GM23248 (cell line): ENCODE measurements around the gene OR1A2. TPM values are rescaled to one million over a fixed set of nuclear protein-coding genes. Genes with fewer than 3 reads are reported as not detected.
"Not testable (repeated sequence)": the region's sequence is repeated elsewhere in the genome, so short reads cannot be mapped to it uniquely, and the experiment has no call there.

Experiments used
- DNase-seq: peaks from one replicate; pipeline ENCODE4 v3.0.0-alpha.2; 2015
- H2AFZ ChIP-seq: fragments of 200-600 bp; sonication (generic); 2 replicates; pipeline ENCODE4 v1.6.1; 2016; ENCODE audit warnings: antibody characterized with exemption
- H3F3A ChIP-seq: fragments of 200-600 bp; sonication (generic); 2 replicates; pipeline ENCODE4 v1.6.1; 2016; ENCODE audit warnings: mild to moderate bottlenecking, antibody characterized with exemption, mixed run types; ENCODE audit not compliant: insufficient read depth
- H3K27ac ChIP-seq: fragments of 200-600 bp; sonication (generic); 2 replicates; pipeline ENCODE4 v1.5.1; 2016; ENCODE audit warnings: mild to moderate bottlenecking
- H3K27me3 ChIP-seq: fragments of 200-600 bp; sonication (generic); replicated peaks from 2 replicates; pipeline ENCODE4 v1.6.1; 2016; ENCODE audit warnings: mild to moderate bottlenecking; ENCODE audit not compliant: insufficient read depth
- H3K36me3 ChIP-seq: fragments of 200-600 bp; sonication (generic); 2 replicates; pipeline ENCODE4 v1.6.1; 2016; ENCODE audit warnings: low read depth, mild to moderate bottlenecking
- H3K4me1 ChIP-seq: fragments of 200-600 bp; sonication (generic); 2 replicates; pipeline ENCODE4 v1.6.1; 2016; ENCODE audit warnings: mild to moderate bottlenecking; ENCODE audit not compliant: insufficient read depth
- H3K4me2 ChIP-seq: fragments of 200-600 bp; sonication (generic); one replicate; pipeline ENCODE4 v1.6.1; 2016; ENCODE audit warnings: mild to moderate bottlenecking; ENCODE audit not compliant: unreplicated experiment
- H3K4me3 ChIP-seq: fragments of 200-600 bp; sonication (generic); 2 replicates; pipeline ENCODE4 v1.5.1; 2016; ENCODE audit warnings: mild to moderate bottlenecking
- H3K79me2 ChIP-seq: fragments of 200-600 bp; sonication (generic); 2 replicates; pipeline ENCODE4 v1.6.1; 2016; ENCODE audit warnings: mild to moderate bottlenecking; ENCODE audit not compliant: insufficient read depth
- H3K9ac ChIP-seq: fragments of 200-600 bp; sonication (generic); 2 replicates; pipeline ENCODE4 v1.6.1; 2016; ENCODE audit warnings: mild to moderate bottlenecking
- H3K9me2 ChIP-seq: fragments of 200-600 bp; sonication (generic); 2 replicates; pipeline ENCODE4 v1.6.1; 2016; ENCODE audit warnings: mixed run types, mild to moderate bottlenecking, moderate library complexity; ENCODE audit not compliant: insufficient read depth
- H3K9me3 ChIP-seq: fragments of 200-600 bp; sonication (generic); one replicate; pipeline ENCODE4 v1.6.1; 2017; ENCODE audit warnings: low read depth
- H4K20me1 ChIP-seq: fragments of 200-600 bp; sonication (generic); 2 replicates; pipeline ENCODE4 v1.6.0; 2016; ENCODE audit not compliant: insufficient read depth
- EZH2 ChIP-seq: fragments of 200-600 bp; sonication (generic); IDR thresholded peaks from 2 replicates; pipeline ENCODE4 v1.6.1; 2018; ENCODE audit warnings: antibody characterized with exemption, mild to moderate bottlenecking; ENCODE audit not compliant: insufficient read depth, poor library complexity, severe bottlenecking
- EZH2phosphoT487 ChIP-seq: fragments of 200-600 bp; sonication (generic); IDR thresholded peaks from 2 replicates; pipeline ENCODE4 v1.6.1; 2018; ENCODE audit warnings: antibody characterized with exemption, moderate library complexity, mild to moderate bottlenecking, low read depth; ENCODE audit not compliant: insufficient read depth
- WGBS, 2 experiments: methylation state at CpG; one replicate each; pipeline ENCODE4 v1.1.6; 2015 to 2017; ENCODE audit warnings: low lambda C conversion rate in 2 of 2, low coverage in 1 of 2; ENCODE audit errors: missing lambda C conversion rate in 2 of 2; 5-methylcytosine and 5-hydroxymethylcytosine counted together
- in situ Hi-C: fragments of 300-500 bp; cut with MboI; formaldehyde crosslinking; loops from 2 replicates; pipeline ENCODE4 v1.15.0; 2020
- polyA plus RNA-seq: library from polyadenylated mRNA; unstranded; fragments of >200 nt; fragmentation: Nextera tagmentation; extraction: Ambion mirVana; gene quantifications from 2 replicates; pipeline ENCODE4 v1.2.1, GENCODE V29; 2016
- total RNA-seq: library from RNA; depleted of rRNA; stranded (reverse); fragments of >200 nt; shearing (Covaris generic); gene quantifications from 2 replicates; pipeline ENCODE4 v1.2.3, GENCODE V29; 2014

OR1A2 gene
- total and polyA plus RNA-seq, 2 experiments from 2014 or later: not detected

DNA sequence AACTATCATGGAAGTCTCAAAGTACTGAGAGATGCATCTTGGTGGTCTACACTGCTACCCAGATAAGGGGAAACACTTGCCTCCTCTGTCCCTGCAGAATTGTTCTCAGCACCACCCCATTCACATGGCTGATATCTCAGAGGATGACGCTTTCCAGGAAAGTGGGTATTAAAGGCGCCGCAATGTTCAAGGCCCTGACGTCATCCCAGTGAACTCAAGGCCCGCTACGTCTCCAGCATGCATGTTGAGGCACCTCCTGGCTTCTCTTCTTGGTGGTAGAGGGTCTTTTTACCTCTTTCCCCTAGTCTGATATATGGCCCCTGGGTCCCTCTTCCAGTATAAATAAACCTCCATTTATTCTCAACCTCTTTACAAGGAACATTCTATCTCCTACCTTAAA lies 11.2 kb downstream of the OR1A2 start:
- Histone ChIP-seq H3K36me3 (no peaks in the 10 kb centered on the region), H3K79me2 (no peaks in the 10 kb centered on the region), H3K4me1 (no peaks in the 10 kb centered on the region), H3F3A (no peaks in the 10 kb centered on the region), H3K9ac (no peak overlapping the region), H4K20me1 (no peaks in the 10 kb centered on the region), H3K9me3 (no peaks in the 10 kb centered on the region), H3K27ac (no peak overlapping the region), H3K4me2 (no peak overlapping the region), H3K4me3 (no peak overlapping the region), H3K9me2 (no peaks in the 10 kb centered on the region), H2AFZ (no peak overlapping the region), H3K27me3 (no peaks in the 10 kb centered on the region)
- WGBS, 2 experiments: 34 to 36% methylated on average over 6 of the region's 6 CpGs
- TF ChIP-seq EZH2 (no peak), EZH2phosphoT487 (no peak)
- DNase-seq: no peak
- in situ Hi-C loops: no loop called here

DNA sequence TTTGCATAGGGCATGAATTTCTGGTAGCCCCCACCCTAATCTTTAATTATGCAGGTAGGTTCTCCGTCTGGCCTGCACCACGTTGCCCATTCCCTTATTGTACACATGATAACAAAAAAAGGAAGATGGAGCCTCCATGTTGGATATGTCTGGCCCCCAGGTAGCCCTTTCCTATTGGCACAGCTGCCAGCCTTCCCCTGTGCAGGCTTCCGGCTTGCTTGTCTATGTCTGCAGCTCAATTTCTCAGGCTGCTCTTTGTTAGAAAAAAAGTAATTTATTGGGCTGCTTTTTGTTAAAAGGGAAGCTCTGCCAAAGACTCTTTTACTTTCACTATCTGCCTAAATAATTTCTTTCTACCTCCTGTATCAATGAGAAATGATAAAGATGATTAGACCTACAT lies 15.7 kb downstream of the OR1A2 start:
- H3K27ac ChIP-seq: no peak overlapping the region
- no peaks in the 10 kb centered on the region for H3K9me3 ChIP-seq
- TF ChIP-seq EZH2 (no peak), EZH2phosphoT487 (no peak)
- no peaks in the 10 kb centered on the region for H3K79me2 ChIP-seq
- H4K20me1 ChIP-seq: no peaks in the 10 kb centered on the region
- H2AFZ ChIP-seq: no peak overlapping the region
- no peaks in the 10 kb centered on the region for H3F3A ChIP-seq
- H3K36me3 ChIP-seq: no peaks in the 10 kb centered on the region
- no peaks in the 10 kb centered on the region for H3K27me3 ChIP-seq
- H3K9ac ChIP-seq: no peak overlapping the region
- H3K9me2 ChIP-seq: no peaks in the 10 kb centered on the region
- in situ Hi-C loops: no loop called here
- H3K4me2 ChIP-seq: no peak overlapping the region
- 22 to 28% methylated on average over 3 of the region's 3 CpGs for WGBS, 2 experiments
- H3K4me1 ChIP-seq: no peaks in the 10 kb centered on the region
- no peak for DNase-seq
- no peak overlapping the region for H3K4me3 ChIP-seq

DNA sequence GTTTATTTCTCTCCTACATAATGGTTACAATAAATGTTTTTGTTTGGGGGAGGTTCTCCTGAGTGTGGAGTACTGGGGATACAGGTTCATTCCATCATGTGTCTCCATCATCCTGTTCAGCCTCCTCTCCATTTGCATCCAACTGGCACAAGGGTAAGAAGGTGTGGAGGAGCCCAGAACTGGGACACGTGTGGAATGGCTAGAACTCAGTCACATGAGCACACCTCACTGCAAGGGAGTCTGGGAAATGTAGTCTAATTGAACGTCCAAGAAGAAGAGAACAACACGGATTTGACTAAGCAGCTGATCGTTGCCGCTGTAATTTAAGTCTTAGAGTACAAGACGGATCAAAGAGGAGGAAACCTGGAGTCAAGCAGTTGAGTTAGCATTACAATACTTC lies 16.3 kb downstream of the OR1A2 start:
- TF ChIP-seq EZH2 (no peak), EZH2phosphoT487 (no peak)
- no peak overlapping the region for H3K4me3 ChIP-seq

DNA sequence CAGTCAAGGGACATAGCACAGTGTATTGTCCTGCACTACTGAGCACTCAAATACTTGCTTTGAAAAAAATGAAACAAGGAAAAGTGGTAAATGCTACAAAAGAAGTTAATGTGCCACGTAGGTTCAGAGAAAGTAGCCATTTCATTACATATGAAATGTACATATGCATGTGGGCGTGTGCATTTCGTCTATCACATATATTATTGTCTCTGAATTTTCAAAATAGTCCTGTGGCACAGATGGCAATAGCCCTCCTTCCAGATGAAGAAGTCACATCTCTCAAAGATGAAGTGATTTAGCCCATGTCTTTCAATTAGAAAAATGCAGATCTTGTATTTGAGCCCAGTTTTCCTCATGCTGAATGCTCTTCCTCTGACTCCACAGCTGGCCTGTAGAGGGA lies 22.7 kb downstream of the OR1A2 start:
- not testable (repeated sequence) for H3K36me3 ChIP-seq

More for the DNA sequence above, 16.3 kb downstream of the OR1A2 start:
- 19 to 25% methylated on average over 6 of the region's 6 CpGs for WGBS, 2 experiments
- in situ Hi-C loops: no loop called here
- DNase-seq: no peak
- H3K4me2 ChIP-seq: no peak overlapping the region
- no peaks in the 10 kb centered on the region for H3K27me3 ChIP-seq
- H3K9ac ChIP-seq: no peak overlapping the region
- H3F3A ChIP-seq: no peaks in the 10 kb centered on the region
- H3K9me3 ChIP-seq: no peaks in the 10 kb centered on the region
- H3K4me1 ChIP-seq: no peaks in the 10 kb centered on the region
- no peaks in the 10 kb centered on the region for H3K79me2 ChIP-seq
- H3K9me2 ChIP-seq: no peaks in the 10 kb centered on the region
- no peaks in the 10 kb centered on the region for H4K20me1 ChIP-seq
- no peak overlapping the region for H2AFZ ChIP-seq
- H3K27ac ChIP-seq: no peak overlapping the region
- H3K36me3 ChIP-seq: no peaks in the 10 kb centered on the region

DNA sequence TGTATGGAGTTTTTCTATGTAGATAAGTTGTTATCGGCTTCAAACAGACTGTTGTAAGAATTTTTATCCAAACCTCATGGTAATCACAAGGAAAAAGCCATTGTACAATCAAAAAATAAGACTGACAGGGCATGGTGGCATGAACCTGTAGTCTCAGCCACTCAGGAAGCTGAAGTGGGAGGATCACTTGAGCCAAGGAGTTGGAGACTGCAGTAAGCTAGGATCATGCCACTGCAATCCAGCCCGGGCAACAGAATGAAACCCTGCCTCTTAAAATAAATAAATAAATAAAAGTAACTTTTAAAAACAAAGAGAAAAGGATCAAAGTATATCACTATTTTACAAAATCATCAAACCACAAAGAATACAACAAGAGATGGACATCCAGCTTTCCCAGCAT lies 24.5 kb downstream of the OR1A2 start:
- Histone ChIP-seq H3K4me3 (no peak overlapping the region), H3K27me3 (no peaks in the 10 kb centered on the region), H3K4me2 (no peak overlapping the region), H3K79me2 (no peaks in the 10 kb centered on the region), H3K27ac (no peak overlapping the region), H3K4me1 (no peaks in the 10 kb centered on the region), H4K20me1 (no peaks in the 10 kb centered on the region), H3K36me3 (no peaks in the 10 kb centered on the region), H3K9me3 (no peaks in the 10 kb centered on the region), H2AFZ (no peak overlapping the region), H3F3A (no peaks in the 10 kb centered on the region), H3K9ac (no peak overlapping the region), H3K9me2 (no peaks in the 10 kb centered on the region)
- 30 to 46% methylated on average over 2 of the region's 2 CpGs for WGBS, 2 experiments
- no peak for TF ChIP-seq EZH2phosphoT487
- TF ChIP-seq EZH2: no peak
- no peak for DNase-seq
- in situ Hi-C loops: no loop called here

More for the DNA sequence above, 22.7 kb downstream of the OR1A2 start:
- WGBS, 2 experiments: 1 to 4% methylated on average over 3 of the region's 3 CpGs
- H3K4me2 ChIP-seq, H3K4me3 ChIP-seq, H3K9ac ChIP-seq, H3K4me1 ChIP-seq, H3K9me3 ChIP-seq, H3K27ac ChIP-seq, H3F3A ChIP-seq, H3K79me2 ChIP-seq, H3K9me2 ChIP-seq, H3K27me3 ChIP-seq, in situ Hi-C loops, H2AFZ ChIP-seq, H4K20me1 ChIP-seq, DNase-seq: not testable (repeated sequence)
